ENCODE data around the gene CARNS1.
"Not testable (repeated sequence)": the region's sequence is repeated elsewhere in the genome, so short reads cannot be mapped to it uniquely, and the experiment has no call there.

CARNS1 gene

DNA sequence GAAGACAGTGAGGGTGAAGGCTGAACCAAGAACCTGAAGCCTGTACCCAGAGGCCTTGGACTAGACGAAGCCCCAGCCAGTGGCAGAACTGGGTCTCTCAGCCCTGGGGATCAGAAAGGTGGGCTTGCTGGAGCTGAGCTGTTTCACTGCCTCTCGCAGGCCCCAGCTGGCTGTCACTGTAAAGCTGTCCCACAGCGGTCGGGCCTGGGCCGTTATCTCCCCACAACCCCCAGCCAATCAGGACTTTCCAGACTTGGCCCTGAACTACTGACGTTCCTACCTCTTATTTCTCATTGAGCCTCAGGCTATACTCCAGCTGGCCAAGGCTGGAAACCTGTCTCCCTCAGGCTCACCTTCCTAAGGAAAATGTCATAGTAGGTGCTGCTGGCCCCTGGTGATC, 17.9 kb upstream of the CARNS1 start:
- no peak for DNase-seq (ENCODE audit: low read depth)
- no peak overlapping the region for H3K4me3 ChIP-seq (ENCODE audit: control insufficient read depth, low read depth, low read length)
- no peak for TF ChIP-seq CTCF (IDR thresholded peaks at IDR 0.05; ENCODE audit: control insufficient read depth, insufficient read depth, low read depth, low read length, missing control alignments)

GRCh38 chr11:67397986-67398660, 17.4 kb upstream of the CARNS1 start:
- no peak for TF ChIP-seq CTCF (IDR thresholded peaks at IDR 0.05; ENCODE audit: control insufficient read depth, insufficient read depth, low read depth, low read length, missing control alignments)
- no peak for DNase-seq (ENCODE audit: low read depth)
- no peak overlapping the region for H3K4me3 ChIP-seq (ENCODE audit: control insufficient read depth, low read depth, low read length)

GRCh38 chr11:67398661-67399563, 16.6 kb upstream of the CARNS1 start:
- no peak for TF ChIP-seq CTCF (IDR thresholded peaks at IDR 0.05; ENCODE audit: control insufficient read depth, insufficient read depth, low read depth, low read length, missing control alignments)
- no peak for DNase-seq (ENCODE audit: low read depth)
- H3K4me3 ChIP-seq (ENCODE audit: control insufficient read depth, low read depth, low read length), result no peak overlapping the region

- peak overlapping the region; percentile 93 for H3K4me3 ChIP-seq (ENCODE audit: control insufficient read depth, low read depth, low read length)
- no peak for TF ChIP-seq CTCF (IDR thresholded peaks at IDR 0.05; ENCODE audit: control insufficient read depth, insufficient read depth, low read depth, low read length, missing control alignments)
- no peak for DNase-seq (ENCODE audit: low read depth)
Observed at GRCh38 chr11:67400251-67400941, 15.1 kb upstream of the CARNS1 start.

- DNase-seq (ENCODE audit: low read depth), result no peak
- peak overlapping the region; percentile 93 for H3K4me3 ChIP-seq (ENCODE audit: control insufficient read depth, low read depth, low read length)
- no peak for TF ChIP-seq CTCF (IDR thresholded peaks at IDR 0.05; ENCODE audit: control insufficient read depth, insufficient read depth, low read depth, low read length, missing control alignments)
Observed at GRCh38 chr11:67400942-67401494, 14.5 kb upstream of the CARNS1 start.

DNA sequence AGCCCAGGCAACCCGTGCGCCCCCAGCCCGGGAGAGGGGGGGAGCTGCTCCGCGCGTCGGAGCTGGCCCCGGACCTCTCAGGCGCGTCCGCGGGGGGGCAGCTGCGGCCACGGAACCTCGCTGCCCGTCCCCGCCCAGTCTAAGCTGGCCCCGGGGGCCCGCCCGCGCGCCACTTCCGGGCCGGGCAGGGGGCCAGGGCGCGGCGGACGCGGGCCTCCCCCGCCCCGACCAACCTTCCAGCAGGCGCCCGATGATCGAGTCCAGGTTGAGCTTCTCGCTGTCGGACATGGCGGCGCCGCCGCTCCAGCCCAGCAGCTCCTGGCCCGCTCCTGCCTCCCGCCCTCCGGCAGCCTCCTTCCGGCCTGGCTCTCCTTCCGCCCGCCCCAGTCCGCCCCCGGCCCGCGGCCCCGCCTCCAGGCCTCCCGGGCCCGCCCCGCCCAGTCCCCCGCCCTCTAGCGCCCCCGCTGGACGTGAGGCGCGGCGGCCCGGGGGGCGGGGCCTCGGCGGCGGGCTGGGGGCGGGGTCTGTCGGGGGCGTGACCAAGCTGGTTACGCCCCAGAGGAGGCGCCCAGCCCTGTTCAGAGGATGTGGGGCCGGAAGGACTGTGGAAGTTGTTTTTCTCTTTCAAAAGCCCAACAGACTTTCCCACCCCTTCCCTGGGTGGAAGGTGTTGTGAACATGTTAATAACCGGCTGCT, 13.8 kb upstream of the CARNS1 start, which contains the start of gene PPP1CA:
PPP1CA (minus strand) TSS at position 364 of the 697 bp plus-strand sequence; CDS start at position 288, 76 bp downstream.
- H3K4me3 ChIP-seq (ENCODE audit: control insufficient read depth, low read depth, low read length), result peak within 1 kb of the TSS; percentile 93
- peak; percentile 17 for TF ChIP-seq CTCF (IDR thresholded peaks at IDR 0.05; ENCODE audit: control insufficient read depth, insufficient read depth, low read depth, low read length, missing control alignments)
- peak; percentile 38 for DNase-seq (ENCODE audit: low read depth)

DNA sequence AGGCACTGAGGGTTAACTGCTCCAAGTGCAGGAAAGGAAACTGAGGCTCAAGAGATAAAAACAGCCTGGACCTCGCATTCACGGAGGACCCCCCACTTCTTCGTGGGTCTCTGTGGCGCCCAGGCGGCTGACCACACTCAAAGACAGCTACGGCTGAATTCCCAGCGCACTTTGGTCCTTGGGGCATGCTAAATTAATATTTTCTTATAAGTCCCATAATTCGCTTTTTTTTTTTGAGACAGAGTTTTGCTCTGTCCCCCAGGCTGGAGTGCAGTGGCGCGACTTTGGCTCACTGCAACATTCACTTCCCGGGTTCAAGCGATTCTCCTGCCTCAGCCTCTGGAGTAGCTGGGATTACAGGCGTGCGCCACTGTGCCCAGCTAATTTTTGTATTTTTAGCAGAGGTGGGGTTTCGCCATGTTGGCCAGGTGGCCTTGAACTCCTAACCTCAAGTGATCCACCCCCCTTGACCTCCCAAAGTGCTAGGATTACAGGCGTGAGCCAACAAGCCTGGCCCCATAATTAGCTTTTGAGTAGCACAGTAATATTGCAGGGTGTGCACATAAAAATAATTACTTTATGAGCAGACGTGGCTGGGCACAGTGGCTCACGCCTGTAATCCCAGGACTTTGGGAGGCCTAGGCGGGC, 13.2 kb upstream of the CARNS1 start:
- peak overlapping the region; percentile 32 for H3K4me3 ChIP-seq (ENCODE audit: control insufficient read depth, low read depth, low read length)
- not testable (repeated sequence) for DNase-seq (ENCODE audit: low read depth)

- not testable (repeated sequence) for DNase-seq (ENCODE audit: low read depth); H3K4me3 ChIP-seq (ENCODE audit: control insufficient read depth, low read depth, low read length)
Observed at GRCh38 chr11:67403085-67403484, 12.4 kb upstream of the CARNS1 start.

Measured in AG09309 (cell line).